ENCODE results near the gene WDPCP.
"Not testable (repeated sequence)": the region's sequence is repeated elsewhere in the genome, so short reads cannot be mapped to it uniquely, and the experiment has no call there.

WDPCP gene

GRCh38 chr2:63544017-63544627 lies 44.2 kb downstream of the WDPCP start:
- DNase-seq (ENCODE audit: low read depth in 2 of 2): no peak

- DNase-seq (ENCODE audit: low read depth in 2 of 2): no peak
These were observed 48.7 kb downstream of the WDPCP start for GRCh38 chr2:63539416-63540162.

- DNase-seq (ENCODE audit: low read depth in 2 of 2): no peak
These were observed 49.9 kb downstream of the WDPCP start for GRCh38 chr2:63538390-63538789.

- DNase-seq (ENCODE audit: low read depth in 2 of 2): no peak
These were observed 51.0 kb downstream of the WDPCP start for GRCh38 chr2:63537306-63537705.

GRCh38 chr2:63530704-63531279 lies 57.5 kb downstream of the WDPCP start:
- DNase-seq (ENCODE audit: low read depth in 2 of 2): no peak

- DNase-seq (ENCODE audit: low read depth in 2 of 2): no peak
These were observed 62.4 kb downstream of the WDPCP start for GRCh38 chr2:63525905-63526304.

- no peak for DNase-seq (ENCODE audit: low read depth in 2 of 2)
These were observed 65.3 kb downstream of the WDPCP start for GRCh38 chr2:63522950-63523349.

- DNase-seq (ENCODE audit: low read depth in 2 of 2): no peak
These were observed 67.5 kb downstream of the WDPCP start for GRCh38 chr2:63520793-63521192.

GRCh38 chr2:63514781-63515180 lies 73.5 kb downstream of the WDPCP start:
- no peak for DNase-seq (ENCODE audit: low read depth in 2 of 2)

- no peak for DNase-seq (ENCODE audit: low read depth in 2 of 2)
These were observed 74.0 kb downstream of the WDPCP start for GRCh38 chr2:63514237-63514716.

GRCh38 chr2:63506320-63506719 lies 82.0 kb downstream of the WDPCP start:
- no peak for DNase-seq (ENCODE audit: low read depth in 2 of 2)

GRCh38 chr2:63503818-63504217 lies 84.5 kb downstream of the WDPCP start:
- DNase-seq (ENCODE audit: low read depth in 2 of 2): no peak

GRCh38 chr2:63500398-63500797 lies 87.9 kb downstream of the WDPCP start:
- no peak for DNase-seq (ENCODE audit: low read depth in 2 of 2)

GRCh38 chr2:63497576-63497975 lies 90.7 kb downstream of the WDPCP start:
- DNase-seq (ENCODE audit: low read depth in 2 of 2): no peak

- DNase-seq (ENCODE audit: low read depth in 2 of 2): no peak
These were observed 93.3 kb downstream of the WDPCP start for GRCh38 chr2:63494968-63495367.

- DNase-seq (ENCODE audit: low read depth in 2 of 2): no peak
These were observed 94.2 kb downstream of the WDPCP start for GRCh38 chr2:63494100-63494499.

GRCh38 chr2:63488118-63488713 lies 100.1 kb downstream of the WDPCP start:
- DNase-seq (ENCODE audit: low read depth in 2 of 2): no peak

GRCh38 chr2:63486861-63487290 lies 101.4 kb downstream of the WDPCP start:
- no peak for DNase-seq (ENCODE audit: low read depth in 2 of 2)

- no peak for DNase-seq (ENCODE audit: low read depth in 2 of 2)
These were observed 103.4 kb downstream of the WDPCP start for GRCh38 chr2:63484901-63485300.

- no peak for DNase-seq (ENCODE audit: low read depth in 2 of 2)
These were observed 103.8 kb downstream of the WDPCP start for GRCh38 chr2:63484481-63484880.

- no peak for DNase-seq (ENCODE audit: low read depth in 2 of 2)
These were observed 110.6 kb downstream of the WDPCP start for GRCh38 chr2:63477686-63478085.

- not testable (repeated sequence) for DNase-seq (ENCODE audit: low read depth in 2 of 2)
These were observed 119.0 kb downstream of the WDPCP start for GRCh38 chr2:63469313-63469712.

GRCh38 chr2:63465633-63466032 lies 122.6 kb downstream of the WDPCP start:
- no peak for DNase-seq (ENCODE audit: low read depth in 2 of 2)

Measured in stimulated activated CD4-positive, alpha-beta T cell treated with anti-CD3 and anti-CD28 coated beads, Interleukin-12 subunit alpha, Interleukin-12 subunit beta, amount 100 ng/mL, for 24 hours (primary cell).